Cortex of kidney (tissue), 1 donor: ENCODE measurements around the gene CA12.
"Not testable (repeated sequence)": the region's sequence is repeated elsewhere in the genome, so short reads cannot be mapped to it uniquely, and the experiment has no call there.

Experiments used
- DNase-seq: peaks from one replicate; lab custom pipeline; 2025; lab: John Stamatoyannopoulos, UW

Gene CA12

GRCh38 chr15:63381301-63382204 is at the start of gene CA12:
CA12 (minus strand) TSS chr15:63381846; CDS start chr15:63381720, 126 bp downstream.
- DNase-seq: no peak

- DNase-seq: no peak
Observed at GRCh38 chr15:63430766-63431451, 49.3 kb upstream of the CA12 start.

DNA sequence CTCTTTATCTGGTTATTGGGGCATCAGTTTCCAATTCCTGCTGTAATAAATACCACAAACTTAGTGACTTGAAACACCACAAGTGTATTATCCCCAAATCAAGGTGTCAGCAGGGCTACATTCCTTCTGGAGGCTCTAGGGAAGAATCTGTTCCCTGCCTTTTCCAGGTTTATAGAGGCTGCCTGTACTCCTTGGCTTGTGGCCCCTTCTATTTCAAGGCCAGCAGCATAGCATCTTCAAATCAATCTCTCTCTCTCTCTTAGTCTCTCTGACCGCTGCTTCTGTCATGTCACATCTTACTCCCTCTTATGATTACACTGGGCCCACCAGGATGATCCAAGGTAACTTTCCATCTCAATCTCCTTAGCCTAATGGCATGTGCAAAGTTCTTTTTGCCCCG is 44.9 kb upstream of the CA12 start:
- DNase-seq: no peak

DNA sequence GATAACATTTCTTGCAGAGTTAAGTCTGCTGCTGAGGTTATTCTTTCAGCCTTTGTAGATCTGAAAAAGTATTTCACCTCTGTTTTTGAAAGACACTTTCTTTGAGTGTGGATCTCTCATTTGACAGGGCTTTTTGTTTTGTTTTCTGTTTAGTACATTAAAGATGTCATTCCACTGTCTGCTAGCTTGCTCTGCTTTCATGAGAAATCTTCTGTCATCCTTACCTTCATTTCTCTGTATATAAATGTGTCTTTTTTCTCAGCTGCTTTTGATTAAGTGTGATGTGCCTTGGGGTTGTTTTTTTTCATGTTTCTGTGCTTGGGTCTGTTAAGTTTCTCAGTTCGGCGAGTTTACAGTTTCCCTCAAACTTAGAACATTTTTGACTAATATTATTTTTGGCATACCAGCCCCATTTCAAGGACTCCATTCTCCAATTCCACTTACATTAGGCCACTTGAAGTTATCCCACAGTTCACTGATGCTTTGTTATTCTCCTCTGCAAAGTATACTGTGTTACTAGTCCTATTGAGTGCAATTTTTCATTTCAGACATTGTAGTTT is 43.9 kb upstream of the CA12 start:
- no peak for DNase-seq

DNA sequence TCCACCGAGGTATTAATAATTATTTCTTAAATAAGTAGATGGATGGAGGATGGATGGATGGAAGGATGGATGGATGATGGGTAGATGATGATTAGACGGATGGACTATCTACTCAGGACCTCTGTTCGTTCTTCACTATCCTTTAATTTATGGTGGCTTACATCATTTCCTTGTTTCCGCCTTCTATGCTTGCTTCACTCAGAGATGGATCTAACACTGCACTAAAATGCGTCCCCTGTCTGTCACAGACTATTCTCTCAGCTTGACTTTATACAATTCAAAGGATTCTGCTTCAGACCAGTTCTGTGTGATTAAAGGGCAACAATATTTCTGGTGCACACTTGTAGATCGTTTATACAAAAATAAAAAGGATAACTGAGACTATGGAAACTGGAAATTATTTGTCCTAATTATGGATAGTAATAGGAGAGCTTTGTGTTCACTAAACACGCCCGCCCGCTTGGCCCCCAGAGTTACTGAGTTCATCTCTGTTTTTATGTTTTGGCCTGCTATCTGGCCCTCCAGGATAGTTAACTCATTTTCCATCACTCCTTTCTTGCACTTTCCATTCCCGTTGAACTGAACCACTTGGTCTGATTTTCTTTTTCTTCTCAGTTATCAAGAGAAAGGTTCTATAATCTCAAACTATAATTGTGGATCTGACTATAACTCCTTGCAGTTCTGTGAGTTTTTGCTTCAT is 41.4 kb upstream of the CA12 start:
- DNase-seq: no peak

DNA sequence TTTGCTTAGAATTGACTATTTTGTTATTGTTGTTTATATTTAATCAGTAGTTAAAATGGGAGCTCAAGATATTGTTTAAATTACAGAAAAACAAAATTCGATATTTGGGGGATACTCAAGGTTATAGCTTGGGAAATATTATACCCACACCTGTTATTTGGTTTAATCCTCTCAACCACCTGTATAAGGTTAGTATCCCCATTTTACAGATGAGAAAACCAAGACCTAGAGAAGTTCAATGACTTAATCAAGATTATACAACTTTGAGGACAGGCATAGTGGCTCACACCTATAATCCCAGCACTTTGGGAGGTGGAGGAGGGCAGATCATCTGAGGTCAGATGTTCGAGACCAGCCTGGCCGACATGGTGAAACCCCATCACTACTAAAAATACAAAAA is 39.8 kb upstream of the CA12 start:
- DNase-seq: no peak

DNA sequence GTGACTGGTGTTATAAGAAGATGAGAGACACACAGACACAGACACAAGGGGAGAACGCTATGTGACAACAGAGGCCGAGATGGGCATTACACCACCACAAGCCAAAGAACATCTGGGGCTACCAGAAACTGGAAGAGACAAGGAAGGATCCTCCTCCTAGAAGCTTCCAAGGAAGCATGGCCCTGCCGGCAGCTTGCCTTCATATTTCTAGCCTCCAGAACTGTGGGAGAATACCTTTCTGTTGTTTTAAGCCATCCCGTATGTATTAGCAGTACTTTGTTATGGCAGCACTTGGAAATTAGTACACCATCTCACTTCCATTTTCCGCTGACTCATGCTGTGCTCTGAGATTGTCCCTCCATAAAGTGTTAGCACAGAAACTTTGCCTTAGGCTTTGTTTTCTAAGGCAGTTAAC is 38.7 kb upstream of the CA12 start:
- no peak for DNase-seq

GRCh38 chr15:63418811-63419210 is 37.2 kb upstream of the CA12 start:
- no peak for DNase-seq

DNA sequence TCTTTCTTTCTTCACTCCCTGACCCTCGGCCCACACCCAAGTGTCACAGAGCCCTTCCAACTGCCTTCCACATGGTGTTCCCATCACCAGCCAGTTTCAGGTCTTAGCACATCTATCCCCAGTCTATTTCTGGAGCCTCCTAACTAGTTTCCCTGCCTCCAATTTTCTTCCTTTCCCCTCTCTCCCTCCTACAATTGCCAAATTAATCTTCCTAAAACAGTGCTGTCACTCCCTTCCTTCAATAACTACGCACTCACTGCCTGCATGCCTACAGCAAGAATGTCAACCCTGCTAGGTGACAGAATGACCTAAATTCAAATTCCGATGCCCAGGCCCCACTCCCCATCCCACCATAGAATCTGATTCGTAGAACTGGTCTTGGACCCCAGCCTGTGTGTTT is 36.1 kb upstream of the CA12 start:
- no peak for DNase-seq

DNA sequence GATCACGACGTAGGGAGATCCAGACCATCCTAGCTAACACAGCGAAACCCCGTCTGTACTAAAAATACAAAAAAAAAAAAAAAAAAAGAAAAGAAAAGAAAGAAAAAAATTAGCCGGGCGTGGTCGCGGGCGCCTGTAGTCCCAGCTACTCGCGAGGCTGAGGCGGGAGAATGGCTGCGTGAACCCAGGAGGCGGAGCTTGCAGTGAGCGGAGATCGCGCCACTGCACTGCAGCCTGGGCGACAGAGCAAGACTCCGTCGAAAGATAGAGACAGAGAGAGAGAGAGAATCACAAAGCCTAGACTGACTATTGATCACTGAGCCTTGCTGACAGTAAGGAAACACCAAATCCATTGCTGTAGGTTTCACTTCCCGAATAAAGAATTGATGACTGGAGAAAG is 35.6 kb upstream of the CA12 start:
- DNase-seq: not testable (repeated sequence)

DNA sequence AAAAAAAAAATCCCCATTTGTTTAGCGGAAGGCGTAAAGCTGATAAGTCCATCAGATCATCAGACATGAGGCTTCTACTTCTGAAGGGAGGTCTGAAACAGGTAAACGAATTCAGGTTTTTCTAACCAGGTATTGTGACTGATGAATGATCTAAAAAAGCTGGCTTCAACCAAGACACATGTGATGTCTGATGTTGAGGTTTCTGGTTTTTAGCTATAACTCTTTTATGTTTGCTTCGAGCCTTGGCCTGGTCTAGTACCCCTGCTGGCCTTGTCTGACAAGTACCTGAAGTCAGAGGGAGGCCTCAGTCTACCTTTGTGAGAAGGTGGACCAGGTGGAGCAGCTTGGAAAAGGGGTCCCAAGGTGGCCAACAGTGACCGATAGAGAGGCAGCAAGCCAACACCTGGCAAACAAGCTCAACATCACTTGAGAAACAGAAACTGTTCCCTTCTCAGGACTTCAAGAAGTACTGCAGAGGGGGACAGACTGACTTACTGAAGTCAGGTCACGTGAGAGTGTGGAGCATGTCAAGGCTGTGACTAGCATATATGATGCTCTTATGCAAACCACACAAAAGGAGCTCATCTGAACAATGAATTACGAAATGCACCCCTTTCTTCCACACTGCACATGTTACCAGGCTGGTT is 33.0 kb upstream of the CA12 start:
- no peak for DNase-seq

DNA sequence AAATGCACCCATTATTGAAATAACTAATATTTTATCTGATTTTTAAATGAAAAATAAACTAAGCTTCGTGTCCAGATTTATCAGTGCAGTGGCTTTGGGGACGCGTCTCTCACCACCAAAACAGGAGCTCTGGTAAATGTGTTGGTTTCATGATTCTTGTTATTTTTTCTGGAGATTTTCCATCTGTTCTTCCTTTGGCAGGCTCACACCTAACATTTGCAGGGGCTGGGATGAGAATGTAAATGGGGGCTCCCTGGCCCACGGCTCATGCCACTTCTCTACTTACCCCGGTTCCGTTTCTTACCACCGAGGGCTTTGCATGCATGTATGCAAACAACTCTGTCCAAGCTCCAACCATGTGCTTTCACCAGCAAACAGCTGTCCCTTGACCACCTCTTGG is 30.9 kb upstream of the CA12 start:
- no peak for DNase-seq

DNA sequence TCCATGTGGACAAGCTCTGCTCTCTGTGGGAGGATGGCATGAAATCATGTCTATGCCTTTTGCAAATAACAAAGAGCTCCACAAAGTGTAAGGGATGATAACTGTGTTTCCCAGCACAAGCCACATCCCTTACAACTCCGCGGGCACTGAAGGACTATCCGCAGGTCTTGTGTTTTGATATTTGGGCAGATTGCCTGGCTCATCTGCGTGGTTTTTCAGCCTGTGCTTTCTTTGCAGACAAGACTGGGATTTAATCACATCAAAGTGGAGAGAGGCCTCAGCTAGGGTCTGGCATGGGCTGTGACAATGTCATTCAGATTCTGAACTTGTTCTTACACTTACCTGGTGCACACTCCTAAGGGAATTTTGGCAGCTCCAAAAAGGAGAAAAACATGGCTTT is 30.2 kb upstream of the CA12 start:
- no peak for DNase-seq

DNA sequence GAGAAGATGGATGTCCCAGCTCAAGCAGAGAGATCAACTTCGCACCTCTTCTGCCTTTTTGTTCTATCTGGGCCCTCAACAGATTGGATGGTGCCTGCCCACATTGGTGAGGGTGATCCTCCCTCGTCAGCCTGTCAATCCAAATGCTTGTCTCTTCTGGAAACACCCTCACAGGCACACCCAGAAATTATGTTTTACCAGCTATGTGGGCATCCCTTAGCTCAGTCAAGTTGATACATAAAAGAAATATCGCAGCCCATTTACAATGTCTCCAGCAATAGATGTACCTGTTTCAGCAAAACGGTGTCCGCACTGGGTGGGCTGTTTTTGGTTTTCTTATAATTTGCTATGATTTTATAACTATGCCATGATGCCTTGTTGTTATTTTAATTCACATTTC is 27.5 kb upstream of the CA12 start:
- no peak for DNase-seq

DNA sequence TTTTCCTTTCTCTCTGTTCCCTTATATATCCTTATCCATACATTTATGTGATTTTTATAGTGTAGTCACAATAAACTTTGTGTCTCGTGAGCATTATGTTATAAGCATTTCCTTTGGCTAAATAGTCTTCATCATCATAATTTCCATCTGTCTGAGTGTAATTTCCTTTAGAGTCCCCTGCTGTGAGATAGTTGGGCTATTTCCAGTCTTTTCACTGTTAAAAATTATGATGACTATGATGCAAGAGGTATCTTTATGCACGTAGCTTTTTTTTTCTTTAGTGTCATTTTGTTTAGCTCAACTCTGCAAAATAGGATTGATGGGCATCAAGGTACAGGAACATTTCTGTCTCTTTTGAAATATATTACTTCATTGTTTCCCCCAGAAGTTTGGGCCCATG is 26.9 kb upstream of the CA12 start:
- DNase-seq: no peak

DNA sequence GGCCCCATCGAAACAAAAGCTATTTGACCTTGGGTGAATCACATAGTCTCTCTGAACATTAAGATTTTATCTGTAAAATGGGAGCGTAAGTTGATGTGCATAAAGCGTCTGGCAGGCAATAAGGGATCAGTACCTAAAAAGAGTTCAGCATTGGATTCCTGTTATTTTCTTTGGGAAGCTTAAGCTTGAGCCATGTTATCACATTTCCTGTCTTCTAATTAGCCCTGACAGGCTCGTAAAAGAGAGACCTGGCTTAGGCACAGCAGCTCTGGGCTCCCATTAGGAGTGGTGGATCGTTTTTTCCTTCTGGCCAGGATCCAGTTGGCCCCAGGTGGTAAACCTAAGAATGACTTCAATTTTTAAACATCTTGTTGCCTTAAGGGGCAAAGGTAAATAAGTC is 26.0 kb upstream of the CA12 start:
- no peak for DNase-seq

DNA sequence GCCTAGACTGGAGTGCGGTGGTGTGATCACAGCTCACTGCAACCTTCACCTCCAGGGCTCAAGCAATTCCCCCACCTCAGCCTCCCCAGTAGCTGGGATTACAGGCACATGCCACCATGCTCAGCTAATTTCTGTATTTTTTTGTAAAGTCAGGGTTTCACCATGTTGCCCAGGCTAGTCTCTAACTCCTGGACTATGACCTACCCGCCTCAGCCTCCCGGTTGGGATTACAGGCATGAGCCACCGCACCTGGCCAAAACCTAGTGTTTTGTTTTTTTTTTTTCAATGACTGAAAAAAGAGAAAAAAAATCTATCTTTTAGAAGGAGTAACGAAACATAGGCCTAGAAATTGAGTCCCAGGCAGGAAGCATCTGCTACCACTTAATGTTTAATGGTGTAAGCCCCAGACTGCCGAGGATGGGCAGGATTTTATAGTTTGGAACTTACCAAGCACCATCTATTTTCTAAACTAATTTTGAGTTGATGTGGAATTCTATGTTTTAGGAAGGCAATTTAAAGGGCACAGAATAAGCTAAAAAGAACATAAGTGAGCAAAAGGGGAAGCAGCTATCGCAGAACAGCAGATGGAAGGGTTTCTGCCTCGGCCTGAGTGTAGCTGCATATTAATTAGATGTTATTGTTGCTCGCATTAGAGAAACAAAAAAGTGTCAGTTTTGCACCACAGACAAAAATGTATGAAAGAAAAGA is 24.2 kb upstream of the CA12 start:
- no peak for DNase-seq

GRCh38 chr15:63405159-63405558 is 23.5 kb upstream of the CA12 start:
- DNase-seq: no peak

- DNase-seq: no peak
Observed at GRCh38 chr15:63403254-63403945, 21.8 kb upstream of the CA12 start.

DNA sequence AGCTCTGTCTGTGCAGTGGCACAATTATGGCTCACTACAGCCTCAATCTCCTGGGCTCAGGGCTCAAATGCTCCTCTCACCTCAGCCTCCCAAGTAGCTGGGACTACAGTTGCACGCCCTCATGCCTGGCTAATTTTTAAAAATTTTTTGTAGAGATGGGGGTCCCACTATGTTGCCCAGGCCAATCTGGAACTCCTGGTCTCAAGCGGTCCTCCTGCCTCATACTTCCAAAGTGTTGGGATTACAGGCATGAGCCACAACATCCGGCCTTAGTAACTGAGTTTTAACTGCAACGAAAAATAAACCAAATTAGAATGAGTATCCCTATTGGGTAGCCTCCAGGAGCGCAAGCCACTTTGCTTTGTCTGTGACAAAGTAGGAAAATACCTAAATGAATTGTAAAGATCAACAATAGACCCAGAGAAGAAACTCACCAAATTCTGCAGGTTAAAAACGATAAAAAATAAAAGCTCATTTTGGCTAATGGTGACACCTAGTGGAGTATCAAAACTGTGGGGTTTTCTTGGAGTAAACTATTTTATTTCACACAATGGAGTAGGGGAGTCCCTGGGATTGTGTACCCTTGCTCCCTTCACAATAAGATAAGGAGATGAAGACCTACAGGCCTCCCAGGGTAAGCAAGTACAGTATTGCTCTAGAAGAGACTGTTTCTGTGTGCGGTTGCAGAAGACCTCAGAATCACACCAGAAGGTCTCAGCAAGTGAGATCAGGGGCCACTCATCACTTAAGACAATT is 21.0 kb upstream of the CA12 start:
- DNase-seq: no peak
